Adrenal gland (tissue), 5 donors: ENCODE results near the gene DPP6.

Experiments used
- CTCF ChIP-seq, 6 experiments: fragments of 450-650 bp in 4 of 6; fragments of 200-600 bp in 2 of 6; sonication (generic) in 1 of 6; IDR thresholded peaks; 1 replicate in 5 of 6; 2 replicates in 1 of 6; pipeline versions ENCODE4 v1.5.1 to v1.8.0; 2016 to 2021; ENCODE audit warnings: antibody characterized with exemption in 6 of 6, mild to moderate bottlenecking in 2 of 6, moderate library complexity in 1 of 6
- POLR2A ChIP-seq, 2 donors: fragments of 450-650 bp; IDR thresholded peaks; one replicate each; pipeline ENCODE4 v1.6.1; 2017; ENCODE audit warnings: antibody characterized with exemption in 2 of 2, mild to moderate bottlenecking in 2 of 2, moderate library complexity in 1 of 2
- donor health status: DM: no; HTN: no; CAD: no.

GRCh38 chr7:154853727-154854095 is 801.5 kb downstream of the DPP6 start:
- TF ChIP-seq CTCF (IDR thresholded peaks at IDR 0.05) (no peak), POLR2A (IDR thresholded peaks at IDR 0.05) (no peak)
